K562 (cell line): ENCODE measurements around the gene SHLD1. TPM values are rescaled to one million over a fixed set of nuclear protein-coding genes. Genes with fewer than 3 reads are reported as not detected.

ENCODE experiments used
- GATAD2A ChIP-seq: fragments of 450-650 bp; IDR thresholded peaks from 2 replicates; pipeline ENCODE4 v1.6.1; 2017
- KDM5B ChIP-seq: fragments of 200-600 bp; sonication (generic); IDR thresholded peaks from 2 replicates; pipeline ENCODE4 v1.6.1; 2012; ENCODE audit warnings: low read depth, mild to moderate bottlenecking, moderate library complexity, low read length, control low read depth, inconsistent platforms; ENCODE audit not compliant: insufficient replicate concordance
- KLF6 ChIP-seq: fragments of 250-450 bp; sonication (Bioruptor Pico); IDR thresholded peaks from 2 replicates; pipeline ENCODE4 v1.4.0; 2020; ENCODE audit warnings: mild to moderate bottlenecking, moderate library complexity, borderline replicate concordance
- MAZ ChIP-seq, 2 experiments: fragments of 450-650 bp in 1 of 2; sonication (generic) in 1 of 2; formaldehyde crosslinking; IDR thresholded peaks in 1 of 2; conservative IDR thresholded peaks in 1 of 2; 2 replicates each; pipeline versions ENCODE4 v1.4.0 to v1.5.0; 2020; ENCODE audit warnings: mild to moderate bottlenecking in 1 of 2, missing genetic modification reagents in 1 of 2
- MXI1 ChIP-seq: IDR thresholded peaks from 2 replicates; pipeline ENCODE4 v1.6.1; 2011; ENCODE audit warnings: low read depth, mild to moderate bottlenecking, improper control_type of control experiment, low read length
- NEUROD1 ChIP-seq: fragments of 150-350 bp; IDR thresholded peaks from 2 replicates; pipeline ENCODE4 v1.6.1; 2014; ENCODE audit warnings: borderline replicate concordance, low read length, low read depth; ENCODE audit not compliant: partially characterized antibody
- NRF1 ChIP-seq, 2 experiments: fragments of 450-650 bp; IDR thresholded peaks in 1 of 2; conservative IDR thresholded peaks in 1 of 2; 2 replicates each; pipeline ENCODE4 v1.6.1; 2014; ENCODE audit warnings: mild to moderate bottlenecking in 2 of 2
- ZNF197 ChIP-seq: fragments of 200-800 bp; sonication (Bioruptor generic); IDR thresholded peaks from 2 replicates; pipeline ENCODE4 v1.6.1; 2016; ENCODE audit warnings: low read depth, missing genetic modification characterization, missing compliant biosample characterization
- ZNF316 ChIP-seq: fragments of 450-650 bp; IDR thresholded peaks from 2 replicates; pipeline ENCODE4 v1.6.1; 2016
- ZNF830 ChIP-seq: fragments of 250-450 bp; sonication (Bioruptor Pico); IDR thresholded peaks from 2 replicates; pipeline ENCODE4 v1.5.0; 2021; ENCODE audit warnings: mild to moderate bottlenecking
- polyA plus RNA-seq, 8 experiments: library from polyadenylated mRNA; depleted of rRNA in 4 of 8; stranded (reverse) in 5 of 8; unstranded in 3 of 8; fragments of >200 nt; fragmentation: Nextera tagmentation in 2 of 8; fragmentation: Illumina TruSeq in 1 of 8; extraction: Ambion mirVana in 2 of 8; extraction: Trizol in 1 of 8; gene quantifications; 2 replicates each; pipeline versions ENCODE4 v1.2.1 to v1.2.3, GENCODE V29; 2011 to 2014; ENCODE audit warnings: inconsistent platforms in 1 of 8, missing spikeins in 1 of 8
- total RNA-seq, 7 experiments: library from RNA; depleted of rRNA in 6 of 7; stranded (reverse); fragments of >200 nt in 6 of 7; fragmentation: Illumina TruSeq in 2 of 7; extraction: Trizol in 2 of 7; gene quantifications; 2 replicates each; pipeline versions ENCODE4 v1.2.1 to v1.2.3, GENCODE V29; 2011 to 2021; ENCODE audit warnings: low replicate concordance in 1 of 7
- TF ChIP-seq, protein P1 (sequence below): fragments of 200-600 bp; sonication (generic); IDR thresholded peaks from one replicate; pipeline ENCODE4 v1.6.1; 2012; ENCODE audit warnings: mild to moderate bottlenecking, low read depth, low read length, inconsistent platforms
- TF ChIP-seq, protein P2 (sequence below): sonication (generic); formaldehyde crosslinking; IDR thresholded peaks from 2 replicates; pipeline ENCODE4 v1.8.0; 2023; ENCODE audit warnings: mild to moderate bottlenecking, missing genetic modification reagents

The SHLD1 gene
- total and polyA plus RNA-seq, 9 of the 15 experiments (the other 6 are each of a cell fraction or from before 2014, with no cell fraction given), result 3.7 to 21.6 (median 8.2) TPM

DNA sequence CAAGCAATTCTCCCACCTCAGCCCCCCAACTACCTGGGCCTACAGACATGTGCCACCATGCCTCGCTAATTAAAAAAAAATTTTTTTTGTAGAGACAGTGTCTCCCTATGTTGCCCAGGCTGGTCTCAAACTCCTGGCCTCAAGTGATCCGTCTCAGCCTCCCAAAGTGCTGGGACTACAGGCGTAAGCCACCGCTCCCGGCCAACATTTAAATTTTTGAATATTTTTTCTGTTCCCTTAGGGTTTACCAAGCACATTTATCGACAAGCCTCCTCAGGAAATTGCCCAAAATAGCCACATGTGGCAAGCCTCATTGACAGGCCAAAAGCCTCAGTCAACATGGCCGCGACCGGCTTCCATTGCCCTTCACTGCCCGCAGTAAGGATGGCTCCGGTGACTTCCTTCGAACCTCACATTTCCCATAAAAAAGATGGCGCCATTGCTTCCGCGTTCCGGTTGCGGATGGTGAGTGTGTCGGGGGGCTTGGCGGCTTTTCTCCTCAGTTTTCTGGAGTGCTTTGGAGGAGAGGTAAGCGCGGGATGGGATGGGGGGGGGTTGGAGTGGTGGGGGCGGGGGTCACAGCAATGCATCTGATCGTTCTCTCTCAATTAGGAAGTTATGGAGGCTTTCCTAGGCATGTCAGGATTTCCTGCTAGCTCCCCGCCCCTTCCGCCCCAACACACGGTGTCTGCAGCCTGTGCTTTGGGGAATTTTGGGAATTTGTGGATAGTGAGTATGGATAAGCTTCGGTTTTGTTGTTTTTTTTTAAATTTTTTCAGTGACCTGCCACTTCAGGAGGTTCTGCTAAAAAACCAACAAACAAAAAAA lies at the start of gene SHLD1 (continued):
- TF ChIP-seq, protein P1, sequence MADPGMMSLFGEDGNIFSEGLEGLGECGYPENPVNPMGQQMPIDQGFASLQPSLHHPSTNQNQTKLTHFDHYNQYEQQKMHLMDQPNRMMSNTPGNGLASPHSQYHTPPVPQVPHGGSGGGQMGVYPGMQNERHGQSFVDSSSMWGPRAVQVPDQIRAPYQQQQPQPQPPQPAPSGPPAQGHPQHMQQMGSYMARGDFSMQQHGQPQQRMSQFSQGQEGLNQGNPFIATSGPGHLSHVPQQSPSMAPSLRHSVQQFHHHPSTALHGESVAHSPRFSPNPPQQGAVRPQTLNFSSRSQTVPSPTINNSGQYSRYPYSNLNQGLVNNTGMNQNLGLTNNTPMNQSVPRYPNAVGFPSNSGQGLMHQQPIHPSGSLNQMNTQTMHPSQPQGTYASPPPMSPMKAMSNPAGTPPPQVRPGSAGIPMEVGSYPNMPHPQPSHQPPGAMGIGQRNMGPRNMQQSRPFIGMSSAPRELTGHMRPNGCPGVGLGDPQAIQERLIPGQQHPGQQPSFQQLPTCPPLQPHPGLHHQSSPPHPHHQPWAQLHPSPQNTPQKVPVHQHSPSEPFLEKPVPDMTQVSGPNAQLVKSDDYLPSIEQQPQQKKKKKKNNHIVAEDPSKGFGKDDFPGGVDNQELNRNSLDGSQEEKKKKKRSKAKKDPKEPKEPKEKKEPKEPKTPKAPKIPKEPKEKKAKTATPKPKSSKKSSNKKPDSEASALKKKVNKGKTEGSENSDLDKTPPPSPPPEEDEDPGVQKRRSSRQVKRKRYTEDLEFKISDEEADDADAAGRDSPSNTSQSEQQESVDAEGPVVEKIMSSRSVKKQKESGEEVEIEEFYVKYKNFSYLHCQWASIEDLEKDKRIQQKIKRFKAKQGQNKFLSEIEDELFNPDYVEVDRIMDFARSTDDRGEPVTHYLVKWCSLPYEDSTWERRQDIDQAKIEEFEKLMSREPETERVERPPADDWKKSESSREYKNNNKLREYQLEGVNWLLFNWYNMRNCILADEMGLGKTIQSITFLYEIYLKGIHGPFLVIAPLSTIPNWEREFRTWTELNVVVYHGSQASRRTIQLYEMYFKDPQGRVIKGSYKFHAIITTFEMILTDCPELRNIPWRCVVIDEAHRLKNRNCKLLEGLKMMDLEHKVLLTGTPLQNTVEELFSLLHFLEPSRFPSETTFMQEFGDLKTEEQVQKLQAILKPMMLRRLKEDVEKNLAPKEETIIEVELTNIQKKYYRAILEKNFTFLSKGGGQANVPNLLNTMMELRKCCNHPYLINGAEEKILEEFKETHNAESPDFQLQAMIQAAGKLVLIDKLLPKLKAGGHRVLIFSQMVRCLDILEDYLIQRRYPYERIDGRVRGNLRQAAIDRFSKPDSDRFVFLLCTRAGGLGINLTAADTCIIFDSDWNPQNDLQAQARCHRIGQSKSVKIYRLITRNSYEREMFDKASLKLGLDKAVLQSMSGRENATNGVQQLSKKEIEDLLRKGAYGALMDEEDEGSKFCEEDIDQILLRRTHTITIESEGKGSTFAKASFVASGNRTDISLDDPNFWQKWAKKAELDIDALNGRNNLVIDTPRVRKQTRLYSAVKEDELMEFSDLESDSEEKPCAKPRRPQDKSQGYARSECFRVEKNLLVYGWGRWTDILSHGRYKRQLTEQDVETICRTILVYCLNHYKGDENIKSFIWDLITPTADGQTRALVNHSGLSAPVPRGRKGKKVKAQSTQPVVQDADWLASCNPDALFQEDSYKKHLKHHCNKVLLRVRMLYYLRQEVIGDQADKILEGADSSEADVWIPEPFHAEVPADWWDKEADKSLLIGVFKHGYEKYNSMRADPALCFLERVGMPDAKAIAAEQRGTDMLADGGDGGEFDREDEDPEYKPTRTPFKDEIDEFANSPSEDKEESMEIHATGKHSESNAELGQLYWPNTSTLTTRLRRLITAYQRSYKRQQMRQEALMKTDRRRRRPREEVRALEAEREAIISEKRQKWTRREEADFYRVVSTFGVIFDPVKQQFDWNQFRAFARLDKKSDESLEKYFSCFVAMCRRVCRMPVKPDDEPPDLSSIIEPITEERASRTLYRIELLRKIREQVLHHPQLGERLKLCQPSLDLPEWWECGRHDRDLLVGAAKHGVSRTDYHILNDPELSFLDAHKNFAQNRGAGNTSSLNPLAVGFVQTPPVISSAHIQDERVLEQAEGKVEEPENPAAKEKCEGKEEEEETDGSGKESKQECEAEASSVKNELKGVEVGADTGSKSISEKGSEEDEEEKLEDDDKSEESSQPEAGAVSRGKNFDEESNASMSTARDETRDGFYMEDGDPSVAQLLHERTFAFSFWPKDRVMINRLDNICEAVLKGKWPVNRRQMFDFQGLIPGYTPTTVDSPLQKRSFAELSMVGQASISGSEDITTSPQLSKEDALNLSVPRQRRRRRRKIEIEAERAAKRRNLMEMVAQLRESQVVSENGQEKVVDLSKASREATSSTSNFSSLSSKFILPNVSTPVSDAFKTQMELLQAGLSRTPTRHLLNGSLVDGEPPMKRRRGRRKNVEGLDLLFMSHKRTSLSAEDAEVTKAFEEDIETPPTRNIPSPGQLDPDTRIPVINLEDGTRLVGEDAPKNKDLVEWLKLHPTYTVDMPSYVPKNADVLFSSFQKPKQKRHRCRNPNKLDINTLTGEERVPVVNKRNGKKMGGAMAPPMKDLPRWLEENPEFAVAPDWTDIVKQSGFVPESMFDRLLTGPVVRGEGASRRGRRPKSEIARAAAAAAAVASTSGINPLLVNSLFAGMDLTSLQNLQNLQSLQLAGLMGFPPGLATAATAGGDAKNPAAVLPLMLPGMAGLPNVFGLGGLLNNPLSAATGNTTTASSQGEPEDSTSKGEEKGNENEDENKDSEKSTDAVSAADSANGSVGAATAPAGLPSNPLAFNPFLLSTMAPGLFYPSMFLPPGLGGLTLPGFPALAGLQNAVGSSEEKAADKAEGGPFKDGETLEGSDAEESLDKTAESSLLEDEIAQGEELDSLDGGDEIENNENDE, result no peak
- TF ChIP-seq MXI1, result no peak
- TF ChIP-seq MAZ (CRISPR knock-in tag; conservative IDR thresholded peaks at IDR 0.05 in 1 of 2, IDR thresholded peaks at IDR 0.05 in 1 of 2), result 0 out of 4 replicates have a peak, but pooled peaks of 1 of the 2 experiments have one; percentile 37
- peak; percentile 73 for TF ChIP-seq KDM5B
- TF ChIP-seq, protein P2, sequence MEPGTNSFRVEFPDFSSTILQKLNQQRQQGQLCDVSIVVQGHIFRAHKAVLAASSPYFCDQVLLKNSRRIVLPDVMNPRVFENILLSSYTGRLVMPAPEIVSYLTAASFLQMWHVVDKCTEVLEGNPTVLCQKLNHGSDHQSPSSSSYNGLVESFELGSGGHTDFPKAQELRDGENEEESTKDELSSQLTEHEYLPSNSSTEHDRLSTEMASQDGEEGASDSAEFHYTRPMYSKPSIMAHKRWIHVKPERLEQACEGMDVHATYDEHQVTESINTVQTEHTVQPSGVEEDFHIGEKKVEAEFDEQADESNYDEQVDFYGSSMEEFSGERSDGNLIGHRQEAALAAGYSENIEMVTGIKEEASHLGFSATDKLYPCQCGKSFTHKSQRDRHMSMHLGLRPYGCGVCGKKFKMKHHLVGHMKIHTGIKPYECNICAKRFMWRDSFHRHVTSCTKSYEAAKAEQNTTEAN, result no peak
- no peak for TF ChIP-seq KLF6 (CRISPR knock-in tag)
- peak; percentile 86; the same call in 1 of the 2 replicates for TF ChIP-seq ZNF197 (CRISPR knock-in tag)
- TF ChIP-seq ZNF316, result no peak
- no peak for TF ChIP-seq NEUROD1
- no peak for TF ChIP-seq ZNF830 (CRISPR knock-in tag)
- no peak for TF ChIP-seq GATAD2A
- no peak for TF ChIP-seq NRF1 (conservative IDR thresholded peaks at IDR 0.05 in 1 of 2, IDR thresholded peaks at IDR 0.05 in 1 of 2)
